NCI-H2196 treated with DMSO at 0.1 percent for 48 hours (cell line): ENCODE data around the gene PTPA.
"Not testable (repeated sequence)": the region's sequence is repeated elsewhere in the genome, so short reads cannot be mapped to it uniquely, and the experiment has no call there.

Experiments used
- DNase-seq: peaks from one replicate; lab custom pipeline; 2025; ENCODE audit not compliant: unreplicated experiment; lab: John Stamatoyannopoulos, UW

PTPA gene

DNA sequence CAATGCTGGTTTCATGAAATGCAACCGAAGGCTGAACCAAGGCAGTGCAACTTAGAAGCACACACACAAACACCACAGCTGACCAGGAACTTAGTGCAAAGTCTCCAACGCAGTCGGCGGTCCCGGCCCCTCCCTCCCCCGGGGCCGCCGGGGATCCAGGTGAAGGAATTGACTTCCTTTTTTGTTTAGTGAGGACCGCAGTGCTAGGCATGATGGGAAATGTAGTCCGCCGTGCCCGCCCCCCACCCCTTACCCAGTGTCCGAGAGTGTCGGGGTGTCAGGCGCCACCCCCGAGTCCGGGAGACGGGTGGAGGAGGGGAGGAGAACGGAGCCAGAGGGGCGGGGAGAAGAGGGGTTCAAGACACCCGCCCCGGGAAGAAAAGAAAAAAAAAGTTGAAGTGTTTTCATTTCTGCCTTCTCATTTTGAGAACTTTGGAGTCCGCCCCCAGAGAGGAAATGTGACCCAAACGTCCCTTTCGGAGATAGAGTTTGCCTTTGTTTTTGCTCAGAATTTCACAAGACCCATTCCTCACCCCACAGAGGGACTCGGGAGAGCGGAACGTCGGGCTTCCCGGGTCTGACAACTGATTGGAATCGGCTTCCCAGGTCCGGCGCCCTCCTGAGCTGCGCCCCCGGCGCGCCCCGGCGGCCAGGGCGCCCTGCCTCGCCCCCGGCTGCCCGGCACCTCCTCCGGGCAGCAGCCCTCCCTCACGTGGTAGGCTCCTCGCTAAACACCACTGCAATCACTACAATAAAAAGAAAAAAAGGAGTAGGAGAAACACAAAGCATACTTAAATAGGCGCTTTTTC lies 64.8 kb downstream of the PTPA start:
- DNase-seq = peak; percentile 73

DNA sequence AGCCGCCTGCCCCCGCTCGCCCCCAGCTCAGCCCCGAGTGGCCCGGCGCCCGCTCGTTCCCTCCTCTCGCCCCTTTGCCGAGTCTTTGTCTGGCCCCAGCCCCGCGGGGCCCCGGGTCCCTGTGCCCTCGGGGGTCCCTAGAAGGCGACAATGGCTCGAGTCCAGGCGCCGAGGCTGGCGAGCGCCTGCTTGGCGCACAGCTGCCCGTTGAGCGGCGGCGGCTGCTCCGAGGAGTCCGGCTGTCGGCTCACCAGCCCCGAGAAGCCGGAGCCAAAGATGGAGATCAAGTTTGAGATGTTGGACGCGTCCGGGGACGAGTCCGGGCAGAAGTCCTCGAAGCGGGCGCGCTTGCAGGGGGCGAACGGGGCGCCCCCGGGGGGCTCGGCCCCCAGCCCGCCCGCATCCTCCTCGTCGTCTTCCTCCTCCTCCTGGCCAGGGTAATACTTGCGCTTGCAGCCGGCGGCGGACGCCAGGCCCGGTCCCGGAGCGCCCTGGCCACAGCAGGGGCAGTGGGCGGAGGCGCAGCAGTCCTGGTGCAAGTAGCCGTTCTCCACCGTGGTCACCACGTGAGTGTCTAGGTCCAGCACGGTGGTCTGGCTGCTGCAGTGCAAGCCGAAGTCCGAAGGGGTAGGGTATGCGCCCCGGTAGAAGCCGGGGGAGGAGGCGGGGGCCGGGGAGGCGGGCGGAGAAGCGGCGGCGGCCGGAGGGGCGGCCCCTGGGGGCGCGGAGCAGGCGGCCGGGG lies 65.7 kb downstream of the PTPA start:
- DNase-seq = no peak

DNA sequence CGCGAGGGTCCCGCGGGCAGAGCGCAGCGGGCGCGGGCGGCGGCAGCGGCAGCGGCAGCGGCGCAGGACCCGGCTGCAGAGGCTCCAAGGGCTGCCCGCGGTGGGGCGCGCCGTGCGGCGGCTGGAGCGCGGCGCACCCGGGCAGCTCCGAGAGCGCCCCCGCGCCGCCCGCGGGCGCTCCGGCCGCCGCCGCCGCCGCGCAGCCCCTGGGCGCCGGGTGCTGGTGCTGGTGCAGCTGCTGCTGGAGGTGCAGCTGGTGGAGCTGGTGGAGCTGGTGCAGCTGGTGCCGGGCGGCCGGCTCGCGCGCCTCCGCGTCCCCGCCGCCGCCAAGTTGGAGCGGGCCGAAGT lies 66.2 kb downstream of the PTPA start:
- no peak for DNase-seq

GRCh38 chr9:129177791-129178567 lies 66.8 kb downstream of the PTPA start, which contains the start of gene IER5L:
Gene IER5L (minus strand): TSS chr9:129178261. CDS start chr9:129178052, 209 bp downstream.
- DNase-seq = peak; percentile 96

DNA sequence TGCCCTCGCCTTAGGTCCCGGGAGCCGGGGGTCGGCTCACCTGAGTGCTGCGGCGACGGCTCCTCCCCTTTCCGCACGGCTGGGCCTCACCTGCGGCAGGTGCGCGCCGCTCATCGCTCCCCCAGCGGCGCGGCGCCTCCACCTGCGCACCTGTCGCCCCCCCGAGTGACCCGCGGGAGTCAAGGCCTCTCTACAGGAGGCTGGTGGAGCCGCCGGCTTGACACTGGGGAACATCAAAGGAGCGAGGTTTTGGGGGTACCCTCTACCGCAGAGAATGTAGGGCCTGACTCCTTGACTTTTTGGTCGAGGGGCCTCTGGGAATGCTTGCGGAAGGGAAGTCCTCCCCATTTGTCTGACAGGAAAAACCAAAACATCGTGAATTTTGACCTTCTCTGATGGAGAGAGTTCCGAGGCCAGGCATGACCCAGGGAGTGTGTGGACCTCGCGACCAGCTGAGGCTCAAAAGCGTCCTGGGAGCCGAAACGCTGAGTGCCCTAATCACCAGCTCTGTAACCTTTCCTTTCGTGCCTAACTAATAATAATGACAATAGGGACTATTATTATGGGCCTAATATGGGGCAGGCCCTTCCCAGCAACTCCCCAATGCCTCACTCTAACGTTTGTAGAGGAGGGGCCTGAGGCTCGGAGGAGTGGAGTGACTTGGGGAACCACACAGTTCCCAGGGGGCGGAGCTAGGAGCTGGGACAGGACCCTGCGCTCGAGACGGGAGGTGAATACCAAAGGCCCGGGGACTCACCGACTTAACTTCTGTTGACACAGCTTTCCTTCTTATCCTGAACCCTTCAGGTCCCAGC lies 67.6 kb downstream of the PTPA start:
- DNase-seq = no peak

- no peak for DNase-seq
Measured at GRCh38 chr9:129181246-129181645, 70.0 kb downstream of the PTPA start.

- DNase-seq = no peak
Measured at GRCh38 chr9:129182122-129182521, 70.9 kb downstream of the PTPA start.

- no peak for DNase-seq
Measured at GRCh38 chr9:129182625-129183494, 71.6 kb downstream of the PTPA start.

GRCh38 chr9:129183495-129184218 lies 72.4 kb downstream of the PTPA start:
- DNase-seq = no peak

GRCh38 chr9:129184219-129184524 lies 73.0 kb downstream of the PTPA start:
- DNase-seq = no peak

DNA sequence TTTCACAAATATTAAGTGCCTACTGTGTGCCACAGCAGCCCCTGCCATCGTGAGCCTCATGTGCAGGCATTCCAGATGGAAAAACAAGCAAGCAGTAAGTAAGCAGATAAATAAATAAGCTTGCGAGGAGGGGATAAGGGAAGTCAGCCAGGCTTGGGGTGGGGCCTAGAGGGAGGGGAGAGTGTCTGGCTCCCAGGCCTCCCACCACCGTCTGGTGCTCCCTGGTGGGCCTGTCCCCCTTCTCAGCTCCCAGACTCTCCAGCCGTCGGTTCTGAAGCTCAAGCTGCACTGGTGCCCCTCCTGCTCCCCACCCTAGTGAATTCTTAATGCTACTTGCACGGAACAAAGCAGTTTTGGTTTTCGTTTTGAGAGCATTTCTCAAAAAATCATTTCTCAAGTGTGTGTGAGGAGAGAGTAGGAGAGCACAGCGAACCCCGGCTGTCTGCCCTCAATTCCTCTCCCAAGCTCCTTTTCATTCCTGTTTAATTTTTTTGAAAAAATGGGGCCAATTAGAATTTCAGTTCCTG lies 73.4 kb downstream of the PTPA start:
- no peak for DNase-seq

DNA sequence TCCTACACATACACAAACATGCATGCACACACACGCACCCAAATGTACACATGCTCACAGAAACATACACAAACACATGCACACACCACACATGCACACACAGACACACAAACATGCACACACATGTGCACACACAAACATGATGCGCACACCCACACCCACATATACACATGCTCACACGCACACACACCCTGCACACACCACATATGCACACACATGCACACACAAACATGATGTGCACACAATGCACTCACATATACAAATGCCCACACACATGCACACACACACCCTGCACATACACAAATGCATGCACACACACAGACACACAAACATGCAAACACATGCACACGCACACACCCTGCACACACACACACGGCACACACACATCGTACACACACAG lies 74.2 kb downstream of the PTPA start:
- no peak for DNase-seq

GRCh38 chr9:129185991-129186390 lies 74.8 kb downstream of the PTPA start:
- no peak for DNase-seq

DNA sequence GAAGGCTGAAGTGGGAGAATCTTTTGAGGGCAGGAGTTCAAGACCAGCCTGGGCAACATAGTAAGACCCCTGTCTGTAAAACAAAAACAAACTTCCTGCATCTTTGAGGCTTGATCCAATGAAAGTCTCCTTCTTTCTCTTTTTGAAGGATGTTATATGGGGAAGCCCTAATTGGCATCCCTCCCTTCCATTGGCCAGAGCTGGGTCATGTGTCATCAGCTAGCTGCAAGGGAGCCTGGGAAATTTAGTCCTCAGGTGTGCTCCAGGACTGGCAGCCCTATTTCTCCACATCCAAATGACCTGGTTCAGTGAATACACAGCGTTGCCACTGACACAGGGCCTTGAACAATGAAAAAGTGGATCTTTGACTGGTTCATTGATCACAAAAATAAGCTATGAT lies 75.8 kb downstream of the PTPA start:
- DNase-seq = no peak

DNA sequence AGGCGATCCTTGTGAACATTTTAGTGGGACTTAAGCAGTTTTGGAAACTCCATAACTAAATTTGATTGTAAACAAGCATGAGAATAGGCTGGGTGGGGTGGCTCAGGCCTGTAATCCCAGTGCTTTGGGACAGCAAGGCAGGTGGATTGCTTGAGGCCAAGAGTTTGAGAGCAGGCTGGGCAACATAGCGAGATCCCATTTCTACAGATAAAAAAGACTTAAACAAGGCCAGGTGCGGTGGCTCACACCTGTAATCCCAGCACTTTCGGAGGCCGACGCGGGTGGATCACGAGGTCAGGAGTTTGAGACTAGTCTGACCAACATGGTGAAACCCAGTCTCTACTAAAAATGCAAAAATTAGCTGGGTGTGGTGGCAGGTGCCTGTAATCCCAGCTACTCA lies 78.8 kb downstream of the PTPA start:
- not testable (repeated sequence) for DNase-seq

DNA sequence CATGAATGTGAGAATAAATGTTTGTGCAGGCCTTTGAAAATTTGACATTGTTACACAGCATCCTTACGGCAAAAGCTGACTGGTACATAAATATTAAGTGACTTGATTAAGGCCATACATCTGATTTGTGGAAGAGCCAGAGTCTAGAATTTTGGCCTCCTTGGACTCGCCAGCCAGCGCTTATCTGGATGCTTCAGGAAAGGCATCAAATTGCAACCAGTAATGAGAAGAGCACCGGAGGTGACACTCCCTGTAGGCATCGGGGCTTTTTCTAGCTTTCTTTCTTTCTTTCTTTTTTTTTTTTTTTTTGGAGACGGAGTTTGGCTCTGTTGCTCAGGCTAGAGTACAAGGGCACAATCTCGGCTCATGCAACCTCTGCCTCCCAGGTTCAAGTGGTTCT lies 80.0 kb downstream of the PTPA start:
- DNase-seq = no peak

- DNase-seq = no peak
Measured at GRCh38 chr9:129193655-129194054, 82.4 kb downstream of the PTPA start.

DNA sequence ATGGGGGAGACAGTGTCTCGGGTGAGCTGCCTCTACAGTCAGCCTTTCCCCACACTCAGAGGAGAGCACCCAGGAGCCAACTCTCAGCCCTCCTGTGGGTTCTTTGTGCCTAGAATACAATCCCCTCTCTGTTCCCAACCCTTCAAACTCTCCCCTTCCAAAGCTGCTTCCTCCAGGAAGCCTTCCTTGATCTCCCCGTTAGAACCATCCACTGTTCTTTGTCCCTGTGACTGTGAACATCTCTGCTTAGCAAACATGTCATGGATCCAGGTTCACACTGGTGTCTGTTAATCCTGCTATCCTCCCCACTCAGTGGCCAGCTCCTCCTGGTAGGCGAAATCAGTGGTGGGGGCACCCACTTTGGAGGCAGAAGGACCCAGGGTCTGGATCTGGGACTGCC lies 83.0 kb downstream of the PTPA start:
- DNase-seq = no peak

GRCh38 chr9:129195606-129196005 lies 84.4 kb downstream of the PTPA start:
- no peak for DNase-seq
